SU-DHL-6 (cell line): ENCODE data around the gene TAS2R16.

Source experiments
- CTCF ChIP-seq: fragments of 200-600 bp; sonication (generic); IDR thresholded peaks from one replicate; pipeline ENCODE4 v1.5.1; 2017; ENCODE audit warnings: antibody characterized with exemption, mild to moderate bottlenecking, low read length, moderate library complexity; ENCODE audit not compliant: insufficient read depth, poor library complexity, severe bottlenecking
- EZH2phosphoT487 ChIP-seq: fragments of 200-600 bp; sonication (generic), shearing (Covaris generic); conservative IDR thresholded peaks from 2 replicates; pipeline ENCODE4 v1.6.1; 2018; ENCODE audit warnings: mild to moderate bottlenecking, antibody characterized with exemption, low read length, moderate library complexity, mixed read lengths

GRCh38 chr7:123026251-123026650 is 30.8 kb upstream of the TAS2R16 start:
- no peak for TF ChIP-seq CTCF
- TF ChIP-seq EZH2phosphoT487: no peak
